ENCODE results near the gene RAD51B.

- TF ChIP-seq CTCF (conservative IDR thresholded peaks at IDR 0.05; ENCODE audit: low read depth, low read length) = no peak
- TF ChIP-seq EZH2 (IDR thresholded peaks at IDR 0.05; ENCODE audit: low read length, unreplicated experiment) = no peak
These were observed 708.6 kb downstream of the RAD51B start for GRCh38 chr14:68528040-68528687.

All from PC-3 (cell line).